ENCODE measurements around the gene ADRA2C.

DNA sequence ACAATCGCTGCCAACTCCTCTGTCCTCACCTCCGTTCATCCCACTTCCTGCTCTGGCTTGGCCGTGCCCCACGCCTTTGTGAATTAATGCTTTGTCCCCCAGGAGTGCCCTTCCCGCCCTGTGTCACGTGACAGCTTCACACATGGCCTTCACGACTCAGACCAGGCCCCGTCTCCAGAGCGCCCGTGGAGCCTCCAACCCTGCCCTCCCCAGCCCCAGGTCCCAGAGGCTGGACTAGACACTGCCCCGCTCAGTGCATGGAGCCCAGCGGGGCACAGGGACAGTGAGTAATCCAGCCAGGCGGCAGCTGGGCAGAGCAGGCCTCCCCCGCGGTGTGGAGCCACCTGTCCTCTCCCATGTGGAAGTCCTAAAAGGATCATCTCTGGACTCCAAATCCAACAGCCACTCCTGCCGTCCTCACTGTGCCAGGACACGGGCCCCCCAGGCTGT, 7.4 kb downstream of the ADRA2C start:
- TF ChIP-seq, protein P1, sequence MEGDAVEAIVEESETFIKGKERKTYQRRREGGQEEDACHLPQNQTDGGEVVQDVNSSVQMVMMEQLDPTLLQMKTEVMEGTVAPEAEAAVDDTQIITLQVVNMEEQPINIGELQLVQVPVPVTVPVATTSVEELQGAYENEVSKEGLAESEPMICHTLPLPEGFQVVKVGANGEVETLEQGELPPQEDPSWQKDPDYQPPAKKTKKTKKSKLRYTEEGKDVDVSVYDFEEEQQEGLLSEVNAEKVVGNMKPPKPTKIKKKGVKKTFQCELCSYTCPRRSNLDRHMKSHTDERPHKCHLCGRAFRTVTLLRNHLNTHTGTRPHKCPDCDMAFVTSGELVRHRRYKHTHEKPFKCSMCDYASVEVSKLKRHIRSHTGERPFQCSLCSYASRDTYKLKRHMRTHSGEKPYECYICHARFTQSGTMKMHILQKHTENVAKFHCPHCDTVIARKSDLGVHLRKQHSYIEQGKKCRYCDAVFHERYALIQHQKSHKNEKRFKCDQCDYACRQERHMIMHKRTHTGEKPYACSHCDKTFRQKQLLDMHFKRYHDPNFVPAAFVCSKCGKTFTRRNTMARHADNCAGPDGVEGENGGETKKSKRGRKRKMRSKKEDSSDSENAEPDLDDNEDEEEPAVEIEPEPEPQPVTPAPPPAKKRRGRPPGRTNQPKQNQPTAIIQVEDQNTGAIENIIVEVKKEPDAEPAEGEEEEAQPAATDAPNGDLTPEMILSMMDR (IDR thresholded peaks at IDR 0.05), result no peak
- no peak for TF ChIP-seq POLR2AphosphoS5 (IDR thresholded peaks at IDR 0.05; ENCODE audit: insufficient read depth in 1 of 2, low read depth in 1 of 2)
- TF ChIP-seq POLR2A (IDR thresholded peaks at IDR 0.05), result no peak
